Keratinocyte (primary cell): ENCODE measurements around the gene STAMBPL1. TPM values are rescaled to one million over a fixed set of nuclear protein-coding genes. Genes with fewer than 3 reads are reported as not detected.

Experiments used
- DNase-seq: peaks from one replicate; pipeline ENCODE4 v3.0.0-alpha.2; 2011; ENCODE audit warnings: low read depth, missing footprints, low spot score
- FAIRE-seq: peaks from 2 replicates; lab custom pipeline; 2011; peaks lifted over from hg19 to GRCh38; lab: Jason Lieb, UNC
- H2AFZ ChIP-seq: 2 replicates; pipeline ENCODE4 v1.6.0; 2012; ENCODE audit warnings: low read length, control low read depth, inconsistent platforms; ENCODE audit not compliant: control insufficient read depth
- H3K27ac ChIP-seq: 2 replicates; pipeline ENCODE4 v1.5.1; 2011; ENCODE audit warnings: low read length; ENCODE audit not compliant: control insufficient read depth, insufficient read depth
- H3K27me3 ChIP-seq: 3 replicates; pipeline ENCODE4 v1.6.0; 2011; ENCODE audit warnings: low read length; ENCODE audit not compliant: control insufficient read depth, insufficient read depth; ENCODE audit errors: extremely low read depth
- H3K36me3 ChIP-seq, 2 experiments: 2 replicates in 1 of 2; 3 replicates in 1 of 2; pipeline ENCODE4 v1.5.1; 2011; ENCODE audit warnings: low read length in 2 of 2, mild to moderate bottlenecking in 1 of 2; ENCODE audit not compliant: control insufficient read depth in 2 of 2, insufficient read depth in 2 of 2; ENCODE audit errors: extremely low read depth in 1 of 2
- H3K4me1 ChIP-seq: 3 replicates; pipeline ENCODE4 v1.5.1; 2011; ENCODE audit warnings: low read length; ENCODE audit not compliant: control insufficient read depth, insufficient read depth; ENCODE audit errors: extremely low read depth
- H3K4me2 ChIP-seq: 3 replicates; pipeline ENCODE4 v1.6.0; 2011; ENCODE audit warnings: low read depth, low read length; ENCODE audit not compliant: control insufficient read depth, insufficient read depth; ENCODE audit errors: extremely low read depth
- H3K4me3 ChIP-seq, 3 experiments: fragments of 200-600 bp in 1 of 3; sonication (generic) in 1 of 3; 2 replicates in 2 of 3; 3 replicates in 1 of 3; pipeline ENCODE4 v1.5.1; 2011 to 2016; ENCODE audit warnings: low read length in 3 of 3, mild to moderate bottlenecking in 3 of 3, control low read depth in 2 of 3, inconsistent platforms in 1 of 3, low read depth in 1 of 3, mixed read lengths in 1 of 3, mixed run types in 1 of 3, moderate library complexity in 1 of 3; ENCODE audit not compliant: control insufficient read depth in 2 of 3, insufficient read depth in 2 of 3; ENCODE audit errors: extremely low read depth in 1 of 3
- H3K79me2 ChIP-seq: 2 replicates; pipeline ENCODE4 v1.6.0; 2012; ENCODE audit warnings: low read length; ENCODE audit not compliant: control insufficient read depth, insufficient read depth
- H3K9ac ChIP-seq: 3 replicates; pipeline ENCODE4 v1.6.0; 2011; ENCODE audit warnings: low read length; ENCODE audit not compliant: control insufficient read depth, insufficient read depth; ENCODE audit errors: extremely low read depth
- H3K9me1 ChIP-seq: 3 replicates; pipeline ENCODE4 v1.6.0; 2011; ENCODE audit warnings: low read length; ENCODE audit not compliant: control insufficient read depth, insufficient read depth; ENCODE audit errors: extremely low read depth
- H3K9me3 ChIP-seq: 2 replicates; pipeline ENCODE4 v1.5.1; 2012; ENCODE audit warnings: low read depth, low read length; ENCODE audit not compliant: control insufficient read depth
- H4K20me1 ChIP-seq: 3 replicates; pipeline ENCODE4 v1.6.0; 2011; ENCODE audit warnings: low read length; ENCODE audit not compliant: control insufficient read depth, insufficient read depth; ENCODE audit errors: extremely low read depth
- EZH2 ChIP-seq: IDR thresholded peaks from one replicate; pipeline ENCODE4 v1.6.1; 2012; ENCODE audit warnings: inconsistent platforms, mild to moderate bottlenecking, low read length, moderate library complexity
- dilution Hi-C: fragments of 300-500 bp; cut with MboI; formaldehyde crosslinking; loops from one replicate; pipeline ENCODE4 v1.7.0; 2020; ENCODE audit warnings: low sequenced_read_pairs; ENCODE audit not compliant: extremely low pct_ligation_motif_present
- polyA plus RNA-seq, 5 experiments: library from polyadenylated mRNA; depleted of rRNA in 3 of 5; stranded (reverse) in 3 of 5; stranded (forward) in 1 of 5; unstranded in 1 of 5; fragments of >200 nt; gene quantifications; 1 replicate in 1 of 5; 2 replicates in 3 of 5; 3 replicates in 1 of 5; pipeline versions ENCODE4 v1.2.1 to v1.2.3, GENCODE V29; 2011 to 2012; ENCODE audit warnings: missing spikeins in 2 of 5, low read depth in 1 of 5, low replicate concordance in 1 of 5
- TF ChIP-seq, protein P1 (sequence below), 3 experiments: IDR thresholded peaks in 1 of 3; conservative IDR thresholded peaks in 1 of 3; optimal IDR thresholded peaks in 1 of 3; 2 replicates in 2 of 3; 3 replicates in 1 of 3; pipeline versions ENCODE3 to v1.5.1; 2011; ENCODE audit warnings: low read length in 3 of 3, mild to moderate bottlenecking in 3 of 3, moderate library complexity in 2 of 3, control low read depth in 1 of 3, inconsistent platforms in 1 of 3; ENCODE audit not compliant: insufficient read depth in 2 of 3; ENCODE audit errors: extremely low read depth in 1 of 3

The STAMBPL1 gene
- polyA plus RNA-seq, 1 donor (not counting 4 experiments of a cell fraction or from before 2014, with no cell fraction given), result 9.0 TPM

DNA sequence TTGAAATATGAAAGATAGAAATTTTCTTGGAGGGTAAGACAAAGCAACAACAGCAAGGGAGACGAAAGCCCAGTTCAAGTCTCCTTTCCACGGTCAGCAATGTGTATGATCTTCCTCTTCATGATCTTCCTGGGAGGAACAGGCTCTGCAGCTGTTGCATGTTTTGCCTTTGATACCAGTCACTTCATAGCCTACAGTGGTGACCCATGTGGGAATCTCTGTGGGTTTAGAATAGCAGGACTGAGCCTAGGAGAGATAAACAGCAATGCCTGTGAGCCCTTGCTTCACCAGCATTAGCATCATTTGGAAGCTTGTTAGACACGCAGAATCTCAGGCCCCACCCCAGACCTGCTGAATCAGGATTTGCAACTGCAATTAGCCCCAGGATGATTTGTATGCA, 31.8 kb downstream of the STAMBPL1 start:
- DNase-seq (no peak), FAIRE-seq (no peak)
- no peaks in the 10 kb centered on the region for H3K27me3 ChIP-seq
- no peaks in the 10 kb centered on the region for H3K36me3 ChIP-seq
- H3K27ac ChIP-seq, result no peak overlapping the region
- no peak overlapping the region for H3K4me3 ChIP-seq
- no peak overlapping the region for H2AFZ ChIP-seq
- no peak overlapping the region for H3K4me2 ChIP-seq
- H3K9me3 ChIP-seq, result no peaks in the 10 kb centered on the region
- H3K4me1 ChIP-seq, result no peaks in the 10 kb centered on the region
- no peak overlapping the region for H3K9ac ChIP-seq
- TF ChIP-seq, protein P1, sequence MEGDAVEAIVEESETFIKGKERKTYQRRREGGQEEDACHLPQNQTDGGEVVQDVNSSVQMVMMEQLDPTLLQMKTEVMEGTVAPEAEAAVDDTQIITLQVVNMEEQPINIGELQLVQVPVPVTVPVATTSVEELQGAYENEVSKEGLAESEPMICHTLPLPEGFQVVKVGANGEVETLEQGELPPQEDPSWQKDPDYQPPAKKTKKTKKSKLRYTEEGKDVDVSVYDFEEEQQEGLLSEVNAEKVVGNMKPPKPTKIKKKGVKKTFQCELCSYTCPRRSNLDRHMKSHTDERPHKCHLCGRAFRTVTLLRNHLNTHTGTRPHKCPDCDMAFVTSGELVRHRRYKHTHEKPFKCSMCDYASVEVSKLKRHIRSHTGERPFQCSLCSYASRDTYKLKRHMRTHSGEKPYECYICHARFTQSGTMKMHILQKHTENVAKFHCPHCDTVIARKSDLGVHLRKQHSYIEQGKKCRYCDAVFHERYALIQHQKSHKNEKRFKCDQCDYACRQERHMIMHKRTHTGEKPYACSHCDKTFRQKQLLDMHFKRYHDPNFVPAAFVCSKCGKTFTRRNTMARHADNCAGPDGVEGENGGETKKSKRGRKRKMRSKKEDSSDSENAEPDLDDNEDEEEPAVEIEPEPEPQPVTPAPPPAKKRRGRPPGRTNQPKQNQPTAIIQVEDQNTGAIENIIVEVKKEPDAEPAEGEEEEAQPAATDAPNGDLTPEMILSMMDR (optimal IDR thresholded peaks at IDR 0.05 in 1 of 3, IDR thresholded peaks at IDR 0.05 in 1 of 3, conservative IDR thresholded peaks at IDR 0.05 in 1 of 3; ENCODE audit: extremely low read depth in 1 of 3, insufficient read depth in 2 of 3, low read length in 3 of 3), result no peak
- no peak for TF ChIP-seq EZH2
- dilution Hi-C loops, result no loop called here
- no peaks in the 10 kb centered on the region for H3K9me1 ChIP-seq
- no peaks in the 10 kb centered on the region for H3K79me2 ChIP-seq
- no peaks in the 10 kb centered on the region for H4K20me1 ChIP-seq

DNA sequence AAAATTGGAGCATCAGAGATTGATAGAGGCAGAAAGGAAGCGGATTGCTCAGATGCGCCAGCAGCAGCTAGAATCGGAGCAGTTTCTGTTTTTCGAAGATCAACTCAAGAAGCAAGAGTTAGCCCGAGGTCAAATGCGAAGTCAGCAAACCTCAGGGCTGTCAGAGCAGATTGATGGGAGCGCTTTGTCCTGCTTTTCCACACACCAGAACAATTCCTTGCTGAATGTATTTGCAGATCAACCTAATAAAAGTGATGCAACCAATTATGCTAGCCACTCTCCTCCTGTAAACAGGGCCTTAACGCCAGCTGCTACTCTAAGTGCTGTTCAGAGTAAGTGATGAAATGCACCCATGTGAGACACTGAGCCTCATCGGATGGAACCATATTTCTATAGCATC, 33.1 kb downstream of the STAMBPL1 start:
- dilution Hi-C loops, result no loop called here
- H3K4me3 ChIP-seq, result no peak overlapping the region
- no peaks in the 10 kb centered on the region for H3K27me3 ChIP-seq
- DNase-seq (no peak), FAIRE-seq (no peak)
- no peaks in the 10 kb centered on the region for H3K79me2 ChIP-seq
- H3K36me3 ChIP-seq, result no peaks in the 10 kb centered on the region
- H4K20me1 ChIP-seq, result no peaks in the 10 kb centered on the region
- H2AFZ ChIP-seq, result no peak overlapping the region
- no peak overlapping the region for H3K4me2 ChIP-seq
- no peak overlapping the region for H3K9ac ChIP-seq
- H3K27ac ChIP-seq, result no peak overlapping the region
- H3K4me1 ChIP-seq, result no peaks in the 10 kb centered on the region
- no peaks in the 10 kb centered on the region for H3K9me1 ChIP-seq
- no peak for TF ChIP-seq EZH2
- TF ChIP-seq, protein P1 (optimal IDR thresholded peaks at IDR 0.05 in 1 of 3, IDR thresholded peaks at IDR 0.05 in 1 of 3, conservative IDR thresholded peaks at IDR 0.05 in 1 of 3; ENCODE audit: extremely low read depth in 1 of 3, insufficient read depth in 2 of 3, low read length in 3 of 3), result no peak
- no peaks in the 10 kb centered on the region for H3K9me3 ChIP-seq
